ENCODE data around the gene MKNK1.

GRCh38 chr1:46571691-46572225, 32.3 kb downstream of the MKNK1 start:
- no peak for TF ChIP-seq POLR2A (IDR thresholded peaks at IDR 0.05; ENCODE audit: low read depth, low read length)
- no peak for TF ChIP-seq TAF1 (IDR thresholded peaks at IDR 0.05; ENCODE audit: borderline replicate concordance, low read depth, low read length)
- no peak for TF ChIP-seq POLR2AphosphoS5 (IDR thresholded peaks at IDR 0.05; ENCODE audit: low read depth, low read length)
